Stomach (tissue), 4 donors: ENCODE results near the gene COX6B2.

Experiments
- CTCF ChIP-seq, 7 experiments: fragments of 450-650 bp in 4 of 7; fragments of 200-600 bp in 3 of 7; sonication (generic) in 3 of 7; IDR thresholded peaks; one replicate each; pipeline ENCODE4 v1.5.1; 2016 to 2019; ENCODE audit warnings: antibody characterized with exemption in 7 of 7, control low read depth in 2 of 7, mild to moderate bottlenecking in 1 of 7
- POLR2A ChIP-seq, 4 donors: fragments of 450-650 bp; IDR thresholded peaks; one replicate each; pipeline ENCODE4 v1.6.1; 2016; ENCODE audit warnings: antibody characterized with exemption in 4 of 4, control low read depth in 2 of 4, mild to moderate bottlenecking in 1 of 4, moderate library complexity in 1 of 4
- POLR2AphosphoS5 ChIP-seq, 3 donors: sonication (generic); formaldehyde crosslinking; IDR thresholded peaks; one replicate each; pipeline ENCODE4 v1.6.1; 2016; ENCODE audit warnings: antibody characterized with exemption in 3 of 3

- TF ChIP-seq CTCF (IDR thresholded peaks at IDR 0.05), result no peak
- TF ChIP-seq POLR2AphosphoS5 (IDR thresholded peaks at IDR 0.05), result no peak
- TF ChIP-seq POLR2A (IDR thresholded peaks at IDR 0.05), result no peak
Measured at GRCh38 chr19:55368701-55369563, 14.4 kb upstream of the COX6B2 start.
